GM12878 (cell line): Measurements from ENCODE around the gene SIT1. TPM values are rescaled to one million over a fixed set of nuclear protein-coding genes. Genes with fewer than 3 reads are reported as not detected.

ENCODE experiments used
- ATAC-seq: fragments of 200-7000 bp; cut with Tn5 transposase; 3 replicates; pipeline ENCODE4 v1.9.1; 2020; ENCODE audit warnings: mild to moderate bottlenecking, moderate library complexity
- BruUV-seq: library from RNA; stranded (reverse); fragments of 400-500 nt; replicated peaks from 2 replicates; lab custom pipeline; 2021; lab: Mats Ljungman, UMichigan
- CTCF ChIA-PET: fragments of 300-600 bp; sonication (Branson Sonifier 250); formaldehyde crosslinking; extraction: SDS; loops from one replicate; lab custom pipeline; 2021; ENCODE audit warnings: inconsistent platforms; lab: Yijun Ruan, JAX
- POLR2A ChIA-PET: fragments of 350-600 bp; formaldehyde crosslinking; extraction: SDS; loops from one replicate; lab custom pipeline; 2021; ENCODE audit warnings: inconsistent platforms; lab: Charles Lee
- RAD21 ChIA-PET: fragments of 300-600 bp; sonication (Branson Sonifier 250); formaldehyde crosslinking; loops from one replicate; lab custom pipeline; 2023; ENCODE audit warnings: antibody characterized with exemption; ENCODE audit not compliant: unreplicated experiment; lab: Charles Lee
- SMC1A ChIA-PET: fragments of 300-600 bp; sonication (Branson Sonifier 250); formaldehyde crosslinking; loops from one replicate; lab custom pipeline; 2023; ENCODE audit not compliant: unreplicated experiment, uncharacterized antibody; lab: Charles Lee
- DNase-seq: peaks from one replicate; pipeline ENCODE4 v3.0.0-alpha.2; 2011; ENCODE audit warnings: low read depth, low spot score
- FAIRE-seq: peaks from 3 replicates; lab custom pipeline; 2011; peaks lifted over from hg19 to GRCh38; lab: Jason Lieb, UNC
- H2AFZ ChIP-seq: 2 replicates; pipeline ENCODE4 v1.6.0; 2011; ENCODE audit warnings: low read depth, low read length, control low read depth; ENCODE audit not compliant: control insufficient read depth
- H3K27ac ChIP-seq: 2 replicates; pipeline ENCODE4 v1.5.1; 2011; ENCODE audit warnings: control low read depth; ENCODE audit not compliant: control insufficient read depth, insufficient read depth
- H3K27me3 ChIP-seq, 2 experiments: replicated peaks in 1 of 2; 2 replicates each; pipeline versions ENCODE4 v1.6.0 to v1.6.1; 2011; ENCODE audit warnings: low read length in 1 of 2; ENCODE audit not compliant: control insufficient read depth in 2 of 2, insufficient read depth in 2 of 2
- H3K36me3 ChIP-seq, 2 experiments: 2 replicates each; pipeline ENCODE4 v1.5.1; 2011; ENCODE audit warnings: low read length in 1 of 2; ENCODE audit not compliant: control insufficient read depth in 2 of 2, insufficient read depth in 2 of 2
- H3K4me1 ChIP-seq: 2 replicates; pipeline ENCODE4 v1.6.1; 2011; ENCODE audit warnings: mild to moderate bottlenecking, low read length, moderate library complexity, mixed read lengths; ENCODE audit not compliant: control insufficient read depth, insufficient read depth
- H3K4me2 ChIP-seq: 2 replicates; pipeline ENCODE4 v1.6.0; 2011; ENCODE audit warnings: control low read depth; ENCODE audit not compliant: control insufficient read depth, insufficient read depth
- H3K4me3 ChIP-seq: fragments of 200-600 bp; sonication (generic); 2 replicates; pipeline ENCODE4 v1.5.1; 2016
- H3K79me2 ChIP-seq: 2 replicates; pipeline ENCODE4 v1.6.0; 2011; ENCODE audit warnings: low read length; ENCODE audit not compliant: control insufficient read depth, insufficient read depth
- H3K9ac ChIP-seq: 2 replicates; pipeline ENCODE4 v1.8.0; 2011; ENCODE audit warnings: low read length, control low read depth, mixed read lengths; ENCODE audit not compliant: control insufficient read depth, insufficient read depth
- H3K9me3 ChIP-seq: replicated peaks from 3 replicates; pipeline ENCODE4 v1.5.1; 2011; ENCODE audit warnings: mild to moderate bottlenecking, low read length; ENCODE audit not compliant: control insufficient read depth, insufficient read depth
- H4K20me1 ChIP-seq: 2 replicates; pipeline ENCODE4 v1.6.0; 2011; ENCODE audit not compliant: control insufficient read depth, insufficient read depth
- ATF7 ChIP-seq: fragments of 450-650 bp; IDR thresholded peaks from 2 replicates; pipeline ENCODE4 v1.6.1; 2016; ENCODE audit warnings: low read depth, mild to moderate bottlenecking
- BMI1 ChIP-seq: fragments of 450-650 bp; IDR thresholded peaks from 2 replicates; pipeline ENCODE4 v1.6.1; 2016; ENCODE audit warnings: mild to moderate bottlenecking, moderate library complexity, borderline replicate concordance
- DPF2 ChIP-seq: fragments of 450-650 bp; IDR thresholded peaks from 2 replicates; pipeline ENCODE4 v1.6.1; 2017; ENCODE audit warnings: mild to moderate bottlenecking
- GABPA ChIP-seq: IDR thresholded peaks from 2 replicates; pipeline ENCODE4 v1.6.1; 2014; ENCODE audit warnings: antibody characterized with exemption, low read depth, mild to moderate bottlenecking, inconsistent platforms
- HCFC1 ChIP-seq: fragments of 150-350 bp; IDR thresholded peaks from 2 replicates; pipeline ENCODE4 v1.6.1; 2014; ENCODE audit warnings: low read length
- NR2C1 ChIP-seq: fragments of 450-650 bp; IDR thresholded peaks from 2 replicates; pipeline ENCODE4 v1.6.1; 2017; ENCODE audit warnings: antibody characterized with exemption, mild to moderate bottlenecking, moderate library complexity
- NR2F1 ChIP-seq: fragments of 450-650 bp; conservative IDR thresholded peaks from 2 replicates; pipeline ENCODE4 v1.6.1; 2017; ENCODE audit warnings: mild to moderate bottlenecking
- POLR2A ChIP-seq: IDR thresholded peaks from 2 replicates; pipeline ENCODE4 v1.6.1; 2011; ENCODE audit warnings: low read depth, mild to moderate bottlenecking, low read length
- RCOR1 ChIP-seq: conservative IDR thresholded peaks from 2 replicates; pipeline ENCODE4 v1.6.1; 2012; ENCODE audit warnings: low read depth, low read length, improper control_type of control experiment
- RFX5 ChIP-seq: IDR thresholded peaks from 2 replicates; pipeline ENCODE4 v1.6.1; 2011; ENCODE audit warnings: low read depth, low read length, improper control_type of control experiment
- SMAD1 ChIP-seq: fragments of 450-650 bp; IDR thresholded peaks from 2 replicates; pipeline ENCODE4 v1.6.1; 2018; ENCODE audit warnings: mild to moderate bottlenecking, low read depth; ENCODE audit not compliant: partially characterized antibody
- WGBS: methylation state at CpG from one replicate; pipeline ENCODE4 v1.1.6; 2016; ENCODE audit warnings: low lambda C conversion rate; ENCODE audit not compliant: insufficient replicate concordance, insufficient coverage; ENCODE audit errors: missing lambda C conversion rate; 5-methylcytosine and 5-hydroxymethylcytosine counted together
- in situ Hi-C: fragments of 300-500 bp; cut with MboI; formaldehyde crosslinking; loops from 9 replicates; pipeline ENCODE4 v1.14.3; 2018; ENCODE audit warnings: mixed read lengths
- intact Hi-C: fragments of 100-400 bp; cut with micrococcal nuclease; formaldehyde crosslinking; loops from one replicate; pipeline ENCODE4 v1.14.2; 2022; ENCODE audit not compliant: unreplicated experiment
- polyA plus RNA-seq, 11 experiments: library from polyadenylated mRNA; depleted of rRNA in 4 of 11; unstranded in 6 of 11; stranded (reverse) in 5 of 11; fragments of >200 nt; fragmentation: Nextera tagmentation in 4 of 11; fragmentation: Illumina TruSeq in 1 of 11; extraction: Ambion mirVana in 4 of 11; extraction: Trizol in 1 of 11; gene quantifications; 1 replicate in 1 of 11; 2 replicates in 10 of 11; pipeline versions ENCODE4 v1.2.1 to v1.2.3, GENCODE V29; 2011 to 2016; ENCODE audit warnings: inconsistent platforms in 2 of 11, missing spikeins in 2 of 11, low read depth in 1 of 11
- total RNA-seq, 4 experiments: library from RNA; depleted of rRNA in 3 of 4; stranded (reverse); fragments of >200 nt in 3 of 4; fragmentation: Illumina TruSeq in 1 of 4; extraction: Trizol in 1 of 4; gene quantifications; 2 replicates each; pipeline versions ENCODE4 v1.2.1 to v1.2.3, GENCODE V29; 2013 to 2021
- TF ChIP-seq, protein P1 (sequence below): fragments of 450-650 bp; formaldehyde crosslinking; IDR thresholded peaks from 2 replicates; pipeline ENCODE4 v1.4.0; 2020; ENCODE audit warnings: mild to moderate bottlenecking, moderate library complexity
- TF ChIP-seq, protein P2 (sequence below): IDR thresholded peaks from 2 replicates; pipeline ENCODE4 v1.6.1; 2012; ENCODE audit warnings: improper control_type of control experiment, low read depth, low read length; ENCODE audit not compliant: insufficient replicate concordance
- TF ChIP-seq, protein P3 (sequence below): fragments of 150-350 bp; IDR thresholded peaks from 2 replicates; pipeline ENCODE4 v1.6.1; 2014; ENCODE audit warnings: mild to moderate bottlenecking, low read depth, low read length

The SIT1 gene
- total and polyA plus RNA-seq, 10 of the 15 experiments (the other 5 are each of a cell fraction or from before 2014, with no cell fraction given), result 0.97 to 137 (median 59.7) TPM

DNA sequence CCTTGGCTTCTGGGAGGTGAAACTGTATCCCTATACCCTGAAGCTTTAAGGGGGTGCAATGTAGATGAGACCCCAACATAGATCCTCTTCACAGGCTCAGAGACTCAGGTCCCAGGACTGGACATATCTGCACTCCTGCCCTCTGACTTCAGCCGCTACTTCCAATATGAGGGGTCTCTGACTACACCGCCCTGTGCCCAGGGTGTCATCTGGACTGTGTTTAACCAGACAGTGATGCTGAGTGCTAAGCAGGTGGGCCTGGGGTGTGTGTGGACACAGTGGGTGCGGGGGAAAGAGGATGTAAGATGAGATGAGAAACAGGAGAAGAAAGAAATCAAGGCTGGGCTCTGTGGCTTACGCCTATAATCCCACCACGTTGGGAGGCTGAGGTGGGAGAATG, 28.4 kb upstream of the SIT1 start:
- ChIA-PET SMC1A (interaction anchor here (1.2 kb wide), 1 partner anchor 16 kb away, joined by 3 read pairs; no protein-coding TSS in a partner anchor), POLR2A (no interaction called here), RAD21 (interaction anchor here (1.2 kb wide), 1 partner anchor 8 kb away, joined by 3 read pairs; no protein-coding TSS in a partner anchor), CTCF (interaction anchor here (1.3 to 2.6 kb wide), 3 partner anchors 16 to 48 kb away, joined by 3 to 28 read pairs (median 6); no protein-coding TSS in a partner anchor)
- Histone ChIP-seq H3K36me3 (no peaks in the 10 kb centered on the region), H3K9me3 (no peaks in the 10 kb centered on the region), H3K4me3 (no peak overlapping the region), H3K9ac (no peak overlapping the region), H3K4me1 (peaks cover 8% of the 10 kb centered on the region), H2AFZ (no peak overlapping the region), H3K27me3 (peaks cover 0 to 6% of the 10 kb centered on the region in 2 experiments; a peak in 3 of 4 replicates), H3K27ac (no peak overlapping the region), H3K4me2 (no peak overlapping the region), H4K20me1 (no peaks in the 10 kb centered on the region), H3K79me2 (no peaks in the 10 kb centered on the region)
- no peak for DNase-seq
- in situ Hi-C loops (no loop called here), intact Hi-C loops (no loop called here)
- no TSS peak for BruUV-seq
- ATAC-seq, result no peak
- no peak for FAIRE-seq
- WGBS, result 66% methylated on average over 5 of the region's 5 CpGs
- TF ChIP-seq, protein P1, sequence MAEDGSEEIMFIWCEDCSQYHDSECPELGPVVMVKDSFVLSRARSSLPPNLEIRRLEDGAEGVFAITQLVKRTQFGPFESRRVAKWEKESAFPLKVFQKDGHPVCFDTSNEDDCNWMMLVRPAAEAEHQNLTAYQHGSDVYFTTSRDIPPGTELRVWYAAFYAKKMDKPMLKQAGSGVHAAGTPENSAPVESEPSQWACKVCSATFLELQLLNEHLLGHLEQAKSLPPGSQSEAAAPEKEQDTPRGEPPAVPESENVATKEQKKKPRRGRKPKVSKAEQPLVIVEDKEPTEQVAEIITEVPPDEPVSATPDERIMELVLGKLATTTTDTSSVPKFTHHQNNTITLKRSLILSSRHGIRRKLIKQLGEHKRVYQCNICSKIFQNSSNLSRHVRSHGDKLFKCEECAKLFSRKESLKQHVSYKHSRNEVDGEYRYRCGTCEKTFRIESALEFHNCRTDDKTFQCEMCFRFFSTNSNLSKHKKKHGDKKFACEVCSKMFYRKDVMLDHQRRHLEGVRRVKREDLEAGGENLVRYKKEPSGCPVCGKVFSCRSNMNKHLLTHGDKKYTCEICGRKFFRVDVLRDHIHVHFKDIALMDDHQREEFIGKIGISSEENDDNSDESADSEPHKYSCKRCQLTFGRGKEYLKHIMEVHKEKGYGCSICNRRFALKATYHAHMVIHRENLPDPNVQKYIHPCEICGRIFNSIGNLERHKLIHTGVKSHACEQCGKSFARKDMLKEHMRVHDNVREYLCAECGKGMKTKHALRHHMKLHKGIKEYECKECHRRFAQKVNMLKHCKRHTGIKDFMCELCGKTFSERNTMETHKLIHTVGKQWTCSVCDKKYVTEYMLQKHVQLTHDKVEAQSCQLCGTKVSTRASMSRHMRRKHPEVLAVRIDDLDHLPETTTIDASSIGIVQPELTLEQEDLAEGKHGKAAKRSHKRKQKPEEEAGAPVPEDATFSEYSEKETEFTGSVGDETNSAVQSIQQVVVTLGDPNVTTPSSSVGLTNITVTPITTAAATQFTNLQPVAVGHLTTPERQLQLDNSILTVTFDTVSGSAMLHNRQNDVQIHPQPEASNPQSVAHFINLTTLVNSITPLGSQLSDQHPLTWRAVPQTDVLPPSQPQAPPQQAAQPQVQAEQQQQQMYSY (CRISPR knock-in tag), result no peak
- TF ChIP-seq ATF7 (no peak), DPF2 (no peak), BMI1 (no peak), NR2F1 (no peak), GABPA (no peak), POLR2A (no peak), SMAD1 (no peak), RFX5 (no peak), RCOR1 (no peak), NR2C1 (no peak), HCFC1 (no peak)
- TF ChIP-seq, protein P2, sequence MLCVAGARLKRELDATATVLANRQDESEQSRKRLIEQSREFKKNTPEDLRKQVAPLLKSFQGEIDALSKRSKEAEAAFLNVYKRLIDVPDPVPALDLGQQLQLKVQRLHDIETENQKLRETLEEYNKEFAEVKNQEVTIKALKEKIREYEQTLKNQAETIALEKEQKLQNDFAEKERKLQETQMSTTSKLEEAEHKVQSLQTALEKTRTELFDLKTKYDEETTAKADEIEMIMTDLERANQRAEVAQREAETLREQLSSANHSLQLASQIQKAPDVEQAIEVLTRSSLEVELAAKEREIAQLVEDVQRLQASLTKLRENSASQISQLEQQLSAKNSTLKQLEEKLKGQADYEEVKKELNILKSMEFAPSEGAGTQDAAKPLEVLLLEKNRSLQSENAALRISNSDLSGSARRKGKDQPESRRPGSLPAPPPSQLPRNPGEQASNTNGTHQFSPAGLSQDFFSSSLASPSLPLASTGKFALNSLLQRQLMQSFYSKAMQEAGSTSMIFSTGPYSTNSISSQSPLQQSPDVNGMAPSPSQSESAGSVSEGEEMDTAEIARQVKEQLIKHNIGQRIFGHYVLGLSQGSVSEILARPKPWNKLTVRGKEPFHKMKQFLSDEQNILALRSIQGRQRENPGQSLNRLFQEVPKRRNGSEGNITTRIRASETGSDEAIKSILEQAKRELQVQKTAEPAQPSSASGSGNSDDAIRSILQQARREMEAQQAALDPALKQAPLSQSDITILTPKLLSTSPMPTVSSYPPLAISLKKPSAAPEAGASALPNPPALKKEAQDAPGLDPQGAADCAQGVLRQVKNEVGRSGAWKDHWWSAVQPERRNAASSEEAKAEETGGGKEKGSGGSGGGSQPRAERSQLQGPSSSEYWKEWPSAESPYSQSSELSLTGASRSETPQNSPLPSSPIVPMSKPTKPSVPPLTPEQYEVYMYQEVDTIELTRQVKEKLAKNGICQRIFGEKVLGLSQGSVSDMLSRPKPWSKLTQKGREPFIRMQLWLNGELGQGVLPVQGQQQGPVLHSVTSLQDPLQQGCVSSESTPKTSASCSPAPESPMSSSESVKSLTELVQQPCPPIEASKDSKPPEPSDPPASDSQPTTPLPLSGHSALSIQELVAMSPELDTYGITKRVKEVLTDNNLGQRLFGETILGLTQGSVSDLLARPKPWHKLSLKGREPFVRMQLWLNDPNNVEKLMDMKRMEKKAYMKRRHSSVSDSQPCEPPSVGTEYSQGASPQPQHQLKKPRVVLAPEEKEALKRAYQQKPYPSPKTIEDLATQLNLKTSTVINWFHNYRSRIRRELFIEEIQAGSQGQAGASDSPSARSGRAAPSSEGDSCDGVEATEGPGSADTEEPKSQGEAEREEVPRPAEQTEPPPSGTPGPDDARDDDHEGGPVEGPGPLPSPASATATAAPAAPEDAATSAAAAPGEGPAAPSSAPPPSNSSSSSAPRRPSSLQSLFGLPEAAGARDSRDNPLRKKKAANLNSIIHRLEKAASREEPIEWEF, result no peak
- TF ChIP-seq, protein P3, sequence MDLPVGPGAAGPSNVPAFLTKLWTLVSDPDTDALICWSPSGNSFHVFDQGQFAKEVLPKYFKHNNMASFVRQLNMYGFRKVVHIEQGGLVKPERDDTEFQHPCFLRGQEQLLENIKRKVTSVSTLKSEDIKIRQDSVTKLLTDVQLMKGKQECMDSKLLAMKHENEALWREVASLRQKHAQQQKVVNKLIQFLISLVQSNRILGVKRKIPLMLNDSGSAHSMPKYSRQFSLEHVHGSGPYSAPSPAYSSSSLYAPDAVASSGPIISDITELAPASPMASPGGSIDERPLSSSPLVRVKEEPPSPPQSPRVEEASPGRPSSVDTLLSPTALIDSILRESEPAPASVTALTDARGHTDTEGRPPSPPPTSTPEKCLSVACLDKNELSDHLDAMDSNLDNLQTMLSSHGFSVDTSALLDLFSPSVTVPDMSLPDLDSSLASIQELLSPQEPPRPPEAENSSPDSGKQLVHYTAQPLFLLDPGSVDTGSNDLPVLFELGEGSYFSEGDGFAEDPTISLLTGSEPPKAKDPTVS, result no peak
